Sigmoid colon (tissue), 7 donors: ENCODE data around the gene PI4KB. TPM values are rescaled to one million over a fixed set of nuclear protein-coding genes. Genes with fewer than 3 reads are reported as not detected.
"Not testable (repeated sequence)": the region's sequence is repeated elsewhere in the genome, so short reads cannot be mapped to it uniquely, and the experiment has no call there.

Experiments
- DNase-seq: peaks from one replicate; pipeline ENCODE4 v3.0.0-alpha.2; 2019
- H3K27ac ChIP-seq, 4 donors: fragments of 200-600 bp; sonication (generic); one replicate each; pipeline ENCODE4 v1.5.1; 2016 to 2019; ENCODE audit warnings: mild to moderate bottlenecking in 1 of 4
- H3K27me3 ChIP-seq, 3 donors: fragments of 200-600 bp; sonication (generic); one replicate each; pipeline ENCODE4 v1.5.1; 2019; ENCODE audit warnings: mild to moderate bottlenecking in 1 of 3
- H3K36me3 ChIP-seq, 4 donors: fragments of 200-600 bp; sonication (generic); one replicate each; pipeline ENCODE4 v1.5.1; 2016 to 2019
- H3K4me1 ChIP-seq, 4 donors: fragments of 200-600 bp; sonication (generic); one replicate each; pipeline ENCODE4 v1.5.1; 2017 to 2019
- H3K4me3 ChIP-seq, 4 donors: fragments of 200-600 bp; sonication (generic); one replicate each; pipeline ENCODE4 v1.5.1; 2017 to 2019; ENCODE audit warnings: mild to moderate bottlenecking in 2 of 4, moderate library complexity in 1 of 4
- H3K9me3 ChIP-seq, 4 donors: fragments of 200-600 bp in 3 of 4; sonication (generic) in 3 of 4; one replicate each; pipeline versions ENCODE4 v1.5.1 to v1.6.1; 2013 to 2019
- EP300 ChIP-seq, 4 donors: sonication (generic); formaldehyde crosslinking; IDR thresholded peaks; one replicate each; pipeline ENCODE4 v1.6.1; 2017; ENCODE audit warnings: antibody characterized with exemption in 4 of 4
- POLR2A ChIP-seq, 2 donors: fragments of 450-650 bp; IDR thresholded peaks; one replicate each; pipeline ENCODE4 v1.6.1; 2016; ENCODE audit warnings: antibody characterized with exemption in 2 of 2, mild to moderate bottlenecking in 2 of 2, moderate library complexity in 2 of 2
- POLR2AphosphoS5 ChIP-seq, 4 donors: sonication (generic); formaldehyde crosslinking; IDR thresholded peaks; one replicate each; pipeline ENCODE4 v1.6.1; 2017; ENCODE audit warnings: antibody characterized with exemption in 4 of 4
- WGBS, 2 donors: extraction: QIAGEN DNeasy Blood & Tissue Kit; methylation state at CpG; one replicate each; pipeline ENCODE4 v1.1.7; 2013; 5-methylcytosine and 5-hydroxymethylcytosine counted together
- intact Hi-C: fragments of 100-400 bp; cut with DNase I; formaldehyde crosslinking; loops from one replicate; pipeline ENCODE4 v1.15.1; 2023
- polyA plus RNA-seq, 3 donors: library from polyadenylated mRNA; stranded (reverse); fragments of 200-250 nt; gene quantifications; one replicate each; pipeline ENCODE4 v1.2.3, GENCODE V29; 2013
- total RNA-seq, 4 donors: library from RNA; depleted of rRNA; stranded (reverse); fragments of >200 nt; gene quantifications; one replicate each; pipeline ENCODE4 v1.1.0, GENCODE V29; 2016
- TF ChIP-seq, protein P1 (sequence below), 4 experiments: fragments of 450-650 bp in 3 of 4; fragments of 200-600 bp in 1 of 4; IDR thresholded peaks; one replicate each; pipeline ENCODE4 v1.5.1; 2016 to 2019; ENCODE audit warnings: antibody characterized with exemption in 4 of 4, mild to moderate bottlenecking in 3 of 4, moderate library complexity in 2 of 4
- donor health status: healthy with polysubstance abuse.
- donor health status: Bipolar disorder and iron deficiency.
- donor health status: healthy.

The PI4KB gene
- total and polyA plus RNA-seq, 7 donors: 25.2 to 75.2 (median 57.6) TPM

DNA sequence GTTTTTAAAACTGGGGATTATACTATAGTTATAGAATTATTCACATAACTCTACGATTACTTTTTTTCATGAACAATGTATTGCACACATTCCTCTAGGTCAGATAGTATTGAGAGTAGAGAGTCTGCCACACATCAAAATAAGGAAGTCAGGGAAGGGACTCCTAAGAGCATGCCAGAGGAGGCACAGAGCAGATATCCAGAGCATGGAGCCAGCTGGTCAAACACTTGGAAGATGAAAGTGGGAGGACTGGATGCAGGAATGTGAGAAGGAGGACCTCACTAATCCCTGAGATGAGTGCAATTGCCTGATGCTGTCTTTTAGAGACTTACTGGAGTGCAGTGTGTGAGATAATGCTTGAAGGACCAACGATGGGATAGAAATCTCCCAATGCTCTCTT is 29.5 kb upstream of the PI4KB start:
- intact Hi-C loops: no loop called here
- WGBS, 2 donors: 57 to 69% methylated on average over 2 of the region's 2 CpGs
- no peak for DNase-seq
- TF ChIP-seq POLR2AphosphoS5 (IDR thresholded peaks at IDR 0.05) (no peak), EP300 (IDR thresholded peaks at IDR 0.05) (no peak), POLR2A (IDR thresholded peaks at IDR 0.05) (no peak)
- TF ChIP-seq, protein P1, sequence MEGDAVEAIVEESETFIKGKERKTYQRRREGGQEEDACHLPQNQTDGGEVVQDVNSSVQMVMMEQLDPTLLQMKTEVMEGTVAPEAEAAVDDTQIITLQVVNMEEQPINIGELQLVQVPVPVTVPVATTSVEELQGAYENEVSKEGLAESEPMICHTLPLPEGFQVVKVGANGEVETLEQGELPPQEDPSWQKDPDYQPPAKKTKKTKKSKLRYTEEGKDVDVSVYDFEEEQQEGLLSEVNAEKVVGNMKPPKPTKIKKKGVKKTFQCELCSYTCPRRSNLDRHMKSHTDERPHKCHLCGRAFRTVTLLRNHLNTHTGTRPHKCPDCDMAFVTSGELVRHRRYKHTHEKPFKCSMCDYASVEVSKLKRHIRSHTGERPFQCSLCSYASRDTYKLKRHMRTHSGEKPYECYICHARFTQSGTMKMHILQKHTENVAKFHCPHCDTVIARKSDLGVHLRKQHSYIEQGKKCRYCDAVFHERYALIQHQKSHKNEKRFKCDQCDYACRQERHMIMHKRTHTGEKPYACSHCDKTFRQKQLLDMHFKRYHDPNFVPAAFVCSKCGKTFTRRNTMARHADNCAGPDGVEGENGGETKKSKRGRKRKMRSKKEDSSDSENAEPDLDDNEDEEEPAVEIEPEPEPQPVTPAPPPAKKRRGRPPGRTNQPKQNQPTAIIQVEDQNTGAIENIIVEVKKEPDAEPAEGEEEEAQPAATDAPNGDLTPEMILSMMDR (IDR thresholded peaks at IDR 0.05): no peak
- Histone ChIP-seq H3K4me1 (no peaks in the 10 kb centered on the region), H3K27ac (no peak overlapping the region), H3K4me3 (no peak overlapping the region), H3K27me3 (no peaks in the 10 kb centered on the region), H3K9me3 (no peaks in the 10 kb centered on the region), H3K36me3 (no peaks in the 10 kb centered on the region)

DNA sequence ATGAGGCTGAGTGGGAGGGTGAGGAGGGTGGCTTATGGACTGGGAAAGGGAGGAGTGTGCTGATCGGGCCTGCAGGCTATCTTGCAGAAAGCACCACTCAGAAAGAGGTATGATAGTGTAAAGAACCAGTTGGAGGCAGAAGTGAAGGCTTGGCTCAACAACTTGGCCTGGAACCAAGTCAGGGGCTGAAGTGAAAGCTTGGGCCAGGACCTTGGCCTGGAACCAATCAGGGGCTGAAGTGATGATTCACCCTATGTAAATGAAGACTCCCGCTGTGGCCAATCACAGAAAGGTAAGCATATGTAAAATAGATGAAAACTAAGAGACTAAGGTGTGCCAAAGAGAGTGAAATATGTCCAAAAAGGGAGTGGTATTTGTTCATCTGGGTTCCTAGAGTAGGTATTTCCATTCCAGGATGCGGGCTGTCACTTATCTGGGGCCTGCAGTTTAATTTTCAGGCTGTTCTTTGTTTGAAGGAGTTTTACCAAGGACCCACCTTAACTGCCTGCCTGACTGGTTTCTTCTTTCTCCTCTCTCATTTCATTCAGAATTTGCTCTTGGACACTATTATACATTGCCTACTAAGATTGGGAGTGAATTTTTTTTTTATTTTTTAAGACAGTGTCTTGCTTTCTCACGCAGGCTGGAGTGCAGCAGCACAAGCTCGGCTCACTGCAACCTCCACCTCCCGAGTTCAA is 25.0 kb upstream of the PI4KB start:
- Histone ChIP-seq H3K9me3 (no peaks in the 10 kb centered on the region), H3K36me3 (no peaks in the 10 kb centered on the region), H3K27me3 (no peaks in the 10 kb centered on the region), H3K27ac (no peak overlapping the region), H3K4me1 (peaks cover 0 to 8% (median 0%) of the 10 kb centered on the region in 4 donors), H3K4me3 (no peak overlapping the region)
- intact Hi-C loops: no loop called here
- TF ChIP-seq POLR2AphosphoS5 (IDR thresholded peaks at IDR 0.05) (no peak), EP300 (IDR thresholded peaks at IDR 0.05) (no peak), POLR2A (IDR thresholded peaks at IDR 0.05) (no peak)
- TF ChIP-seq, protein P1 (IDR thresholded peaks at IDR 0.05): no peak
- WGBS, 2 donors: 91 to 95% methylated on average over 6 of the region's 6 CpGs
- DNase-seq: peak; percentile 34

DNA sequence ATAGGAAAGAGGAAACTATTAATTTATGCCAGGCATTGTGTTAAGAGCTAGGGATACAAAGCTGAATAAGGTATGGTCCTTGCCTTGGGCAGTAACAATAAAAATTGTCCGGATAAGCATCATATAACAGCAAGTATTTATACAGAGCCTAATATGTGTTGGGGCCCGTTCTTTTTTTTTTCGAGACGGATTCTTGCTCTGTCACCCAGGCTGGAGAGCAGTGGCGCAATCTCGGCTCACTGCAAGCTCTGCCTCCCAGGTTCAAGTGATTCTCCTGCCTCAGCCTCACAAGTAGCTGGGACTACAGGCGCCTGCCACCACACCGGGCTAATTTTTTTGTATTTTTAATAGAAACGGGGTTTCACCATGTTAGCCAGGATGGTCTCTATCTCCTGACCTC is 23.1 kb upstream of the PI4KB start:
- WGBS, 2 donors: 97% methylated on average over 9 of the region's 9 CpGs
- peaks cover 0 to 18% (median 11%) of the 10 kb centered on the region in 4 donors for H3K4me1 ChIP-seq
- H3K27me3 ChIP-seq, H3K27ac ChIP-seq, DNase-seq, H3K36me3 ChIP-seq, H3K4me3 ChIP-seq, H3K9me3 ChIP-seq, intact Hi-C loops: not testable (repeated sequence)

DNA sequence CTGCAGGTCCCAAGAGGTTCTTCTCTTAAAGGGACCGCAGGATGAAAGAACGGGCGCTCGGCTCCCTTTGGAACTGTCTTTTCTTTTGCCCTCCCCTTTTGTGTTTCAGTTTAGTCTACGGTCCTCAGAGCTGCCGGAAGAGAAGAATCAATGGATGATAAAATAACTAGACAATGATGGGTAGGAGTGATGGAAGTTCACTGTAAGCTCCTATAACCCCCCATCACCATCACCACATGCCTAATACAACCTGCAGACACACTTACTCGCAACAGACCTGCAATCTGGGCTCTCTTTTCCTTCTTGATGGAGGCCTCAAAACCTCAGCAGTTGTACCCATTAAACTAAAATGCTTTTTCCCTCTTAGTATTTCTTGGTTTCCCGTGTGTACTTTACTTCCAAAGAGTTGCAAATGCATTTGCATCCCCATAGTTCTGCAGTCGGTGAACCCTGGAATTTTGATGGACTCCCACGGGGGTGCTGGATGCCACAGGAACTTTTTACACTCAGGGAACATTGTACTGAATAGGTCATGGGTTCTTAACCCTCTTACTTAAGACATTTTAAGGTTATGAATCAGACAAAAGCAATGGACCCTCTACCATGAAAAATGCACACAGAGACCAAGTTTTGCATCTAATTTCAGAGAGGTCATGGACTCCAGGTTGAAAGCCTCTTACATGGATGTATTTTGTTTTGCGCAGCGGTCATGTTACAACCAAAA is 20.5 kb upstream of the PI4KB start:
- TF ChIP-seq POLR2AphosphoS5 (IDR thresholded peaks at IDR 0.05): no peak
- TF ChIP-seq EP300 (IDR thresholded peaks at IDR 0.05): no peak
- TF ChIP-seq, protein P1 (IDR thresholded peaks at IDR 0.05): no peak
- no peak for TF ChIP-seq POLR2A (IDR thresholded peaks at IDR 0.05)
- no peaks in the 10 kb centered on the region for H3K27me3 ChIP-seq
- intact Hi-C loops: loop anchor here (1.0 to 5.0 kb wide), 3 partner anchors 25 to 65 kb away; partner anchors contain the start of genes PSMB4, SELENBP1 and ZNF687
- H3K4me3 ChIP-seq: peak overlapping the region; percentile 25 to 87 (median 73)
- H3K27ac ChIP-seq: peak overlapping the region; percentile 88 to 94 (median 92)
- WGBS, 2 donors: 28 to 36% methylated on average over 12 of the region's 12 CpGs
- H3K4me1 ChIP-seq: peaks cover 0 to 18% (median 11%) of the 10 kb centered on the region in 4 donors
- peaks cover 9 to 26% (median 22%) of the 10 kb centered on the region in 4 donors for H3K36me3 ChIP-seq
- H3K9me3 ChIP-seq: no peaks in the 10 kb centered on the region
- no peak for DNase-seq
